Stimulated activated CD4-positive, alpha-beta T cell treated with anti-CD3 and anti-CD28 coated beads, Interleukin-12 subunit alpha, Interleukin-12 subunit beta, amount 100 ng/mL, for 24 hours (primary cell): ENCODE results near the gene PAQR4.
"Not testable (repeated sequence)": the region's sequence is repeated elsewhere in the genome, so short reads cannot be mapped to it uniquely, and the experiment has no call there.

Experiments
- DNase-seq, 2 experiments: peaks; one replicate each; pipeline ENCODE4 v3.0.0-alpha.2; 2020; ENCODE audit warnings: low read depth in 2 of 2

The PAQR4 gene

GRCh38 chr16:2943716-2944115 lies 25.4 kb upstream of the PAQR4 start:
- not testable (repeated sequence) for DNase-seq

DNA sequence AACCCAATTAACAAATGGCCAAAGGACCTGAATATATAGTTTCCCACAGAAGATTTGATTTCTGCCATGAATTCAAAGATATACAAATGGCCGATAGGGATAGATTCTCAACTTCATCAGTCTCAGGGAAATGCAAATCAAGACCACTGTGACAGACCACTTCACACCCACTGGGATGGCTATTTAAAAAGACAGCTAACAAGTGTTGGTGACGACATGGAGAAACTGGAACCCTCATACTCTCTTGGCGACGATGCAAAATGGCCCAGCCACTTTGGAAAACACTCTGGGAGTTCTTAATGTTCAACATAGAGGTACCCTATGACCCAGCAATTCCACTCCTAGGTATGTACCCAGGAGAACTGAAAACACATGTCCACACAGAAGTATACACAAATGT lies 22.5 kb upstream of the PAQR4 start:
- DNase-seq = no peak

GRCh38 chr16:2948807-2949704 lies 20.1 kb upstream of the PAQR4 start:
- no peak for DNase-seq

GRCh38 chr16:2949705-2950352 lies 19.3 kb upstream of the PAQR4 start:
- no peak for DNase-seq

GRCh38 chr16:2950353-2950724 lies 18.8 kb upstream of the PAQR4 start:
- no peak for DNase-seq

GRCh38 chr16:2950773-2951172 lies 18.4 kb upstream of the PAQR4 start:
- DNase-seq = no peak

DNA sequence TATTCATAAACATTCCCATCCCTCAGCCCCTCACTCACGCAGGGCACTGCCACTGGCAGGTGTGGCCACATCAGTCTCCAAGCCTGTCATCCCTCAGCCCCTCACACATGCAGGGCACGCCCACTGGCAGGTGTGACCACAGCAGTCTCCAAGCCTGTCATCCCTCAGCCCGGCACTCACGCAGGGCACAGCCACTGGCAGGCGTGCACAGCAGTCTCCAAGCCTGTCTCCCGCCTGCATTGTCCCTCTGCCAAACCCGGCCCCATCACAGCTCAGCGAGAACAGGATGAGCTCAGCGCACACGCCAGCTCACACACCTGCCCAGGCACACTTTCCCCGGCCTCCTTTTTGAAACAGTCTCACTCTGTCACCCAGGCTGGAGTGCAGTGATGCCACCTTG lies 16.5 kb upstream of the PAQR4 start:
- no peak for DNase-seq

GRCh38 chr16:2953706-2954627 lies 15.2 kb upstream of the PAQR4 start:
- no peak for DNase-seq

GRCh38 chr16:2954656-2955381 lies 14.3 kb upstream of the PAQR4 start:
- no peak for DNase-seq

DNA sequence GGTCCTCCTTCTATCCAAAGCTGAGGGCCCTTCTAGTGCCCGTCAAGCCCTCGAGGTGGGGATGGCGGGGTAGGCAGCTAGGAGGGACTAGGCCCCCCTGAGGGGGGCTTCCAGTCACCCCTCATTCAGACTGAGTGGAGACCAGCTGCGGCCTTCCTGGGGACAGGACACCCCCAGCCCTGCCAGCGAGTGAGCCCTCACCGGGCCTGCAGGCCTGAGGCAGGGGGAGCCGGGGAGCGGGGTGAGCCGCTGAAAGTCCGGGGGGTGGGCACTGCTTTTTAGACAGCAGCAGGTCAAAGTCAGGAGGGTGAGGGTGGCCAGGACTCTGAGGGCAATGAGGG lies 13.7 kb upstream of the PAQR4 start:
- no peak for DNase-seq

- no peak for DNase-seq
Observed at GRCh38 chr16:2955779-2956578, 13.2 kb upstream of the PAQR4 start.

GRCh38 chr16:2956579-2956956 lies 12.6 kb upstream of the PAQR4 start:
- DNase-seq = no peak

DNA sequence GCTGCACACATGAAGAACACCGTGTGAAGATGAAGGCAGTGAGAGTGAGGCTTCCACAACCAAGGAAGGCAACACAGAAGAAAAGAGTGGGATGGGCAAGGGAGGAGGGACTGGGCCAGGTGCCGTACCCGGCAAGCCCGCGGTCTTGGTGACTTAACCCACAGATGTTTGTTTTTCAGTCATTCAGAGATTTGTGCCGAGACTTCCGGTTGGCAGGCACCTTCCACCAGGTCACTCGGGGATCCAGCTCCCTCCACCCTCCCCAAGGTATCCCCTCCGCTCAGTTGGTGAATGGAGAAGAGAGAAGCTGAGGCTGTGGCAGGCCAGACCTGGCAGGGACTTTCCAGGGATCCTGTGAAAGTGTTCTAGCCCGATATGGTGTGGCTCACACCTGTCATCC lies 9.9 kb upstream of the PAQR4 start:
- DNase-seq = no peak

- no peak for DNase-seq
Observed at GRCh38 chr16:2960183-2961010, 8.8 kb upstream of the PAQR4 start.

- no peak for DNase-seq
Observed at GRCh38 chr16:2962334-2963073, 6.6 kb upstream of the PAQR4 start.

DNA sequence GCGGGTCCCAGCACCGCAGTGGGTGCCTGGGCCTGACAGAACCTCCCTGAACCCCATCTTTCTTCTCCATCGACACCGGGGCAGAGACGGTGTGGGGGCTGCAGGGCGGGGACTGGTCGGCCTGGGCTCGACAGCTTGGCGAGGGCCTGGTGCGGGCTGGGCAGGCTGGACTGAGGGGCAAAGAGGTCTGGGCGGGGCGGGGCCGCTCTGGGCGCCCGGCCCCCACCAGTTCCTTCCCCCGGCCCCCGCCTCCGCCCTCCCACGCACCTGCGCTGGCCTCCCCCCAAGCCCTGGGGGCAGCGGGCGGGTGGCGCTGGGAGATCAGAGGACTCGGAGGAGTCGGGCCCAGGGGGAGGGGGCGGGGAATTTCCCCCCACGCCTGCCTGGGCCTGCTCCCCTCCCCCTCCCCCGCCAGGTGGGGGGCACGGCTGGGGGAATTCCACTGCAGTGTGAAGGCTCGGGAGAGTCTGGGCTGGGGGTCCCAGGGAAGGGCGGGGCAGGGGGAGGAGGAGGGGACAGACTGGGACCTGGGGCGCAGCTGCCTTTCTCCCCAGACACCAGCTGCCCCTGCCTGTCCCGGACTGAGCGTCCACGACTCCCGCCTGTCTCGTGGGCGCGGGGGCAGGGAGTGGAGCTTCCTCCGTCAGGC lies 6.0 kb upstream of the PAQR4 start:
- DNase-seq = no peak

GRCh38 chr16:2963723-2964474 lies 5.2 kb upstream of the PAQR4 start, which contains the start of gene KREMEN2:
Gene KREMEN2, plus strand, starts transcription at chr16:2964275. Its CDS starts 246 bp downstream, at chr16:2964521.
- DNase-seq = no peak
